ENCODE results near the gene ASB13. TPM values are rescaled to one million over a fixed set of nuclear protein-coding genes. Genes with fewer than 3 reads are reported as not detected.
A peak's percentile ranks its signal among the peaks of the same experiment; 100 is the strongest.

The ASB13 gene
- total and polyA plus RNA-seq, 7 donors = 13.2 to 52.0 (median 23.5) TPM

DNA sequence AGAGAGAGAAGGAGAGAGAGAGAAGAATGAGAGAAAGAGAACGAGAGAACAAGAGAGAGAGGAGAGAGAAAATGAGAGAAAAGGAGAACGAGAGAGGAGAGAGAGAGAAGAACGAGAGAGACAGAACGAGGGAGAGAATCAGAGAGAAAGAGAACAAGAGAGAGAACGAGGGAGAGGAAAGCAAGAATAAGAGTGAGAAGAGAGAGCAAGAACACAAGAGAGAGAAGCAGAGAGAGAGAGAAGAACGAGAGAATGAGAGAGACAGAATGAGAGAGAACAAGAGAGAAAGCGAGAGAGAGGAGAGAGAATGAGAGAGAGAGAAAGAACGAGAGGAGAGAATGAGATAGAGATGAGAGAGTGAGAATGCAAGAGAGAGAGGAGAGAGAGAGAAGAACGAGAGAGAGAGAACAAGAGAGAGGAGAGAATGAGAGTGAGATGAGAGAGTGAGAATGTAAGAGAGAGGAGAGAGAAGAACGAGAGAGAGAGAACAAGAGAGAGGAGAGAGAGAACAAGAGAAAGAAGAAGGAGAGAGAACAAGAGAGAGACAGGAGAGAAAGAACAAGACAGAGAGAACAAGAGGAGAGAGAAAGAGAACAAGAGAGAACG lies 68.2 kb downstream of the ASB13 start:
- Histone ChIP-seq H3K9me3 (no peaks in the 10 kb centered on the region), H3K27ac (no peak overlapping the region), H3K36me3 (no peaks in the 10 kb centered on the region), H3K27me3 (no peaks in the 10 kb centered on the region), H3K4me3 (no peak overlapping the region), H3K4me1 (no peaks in the 10 kb centered on the region)
- DNase-seq = no peak
- TF ChIP-seq, protein P1, sequence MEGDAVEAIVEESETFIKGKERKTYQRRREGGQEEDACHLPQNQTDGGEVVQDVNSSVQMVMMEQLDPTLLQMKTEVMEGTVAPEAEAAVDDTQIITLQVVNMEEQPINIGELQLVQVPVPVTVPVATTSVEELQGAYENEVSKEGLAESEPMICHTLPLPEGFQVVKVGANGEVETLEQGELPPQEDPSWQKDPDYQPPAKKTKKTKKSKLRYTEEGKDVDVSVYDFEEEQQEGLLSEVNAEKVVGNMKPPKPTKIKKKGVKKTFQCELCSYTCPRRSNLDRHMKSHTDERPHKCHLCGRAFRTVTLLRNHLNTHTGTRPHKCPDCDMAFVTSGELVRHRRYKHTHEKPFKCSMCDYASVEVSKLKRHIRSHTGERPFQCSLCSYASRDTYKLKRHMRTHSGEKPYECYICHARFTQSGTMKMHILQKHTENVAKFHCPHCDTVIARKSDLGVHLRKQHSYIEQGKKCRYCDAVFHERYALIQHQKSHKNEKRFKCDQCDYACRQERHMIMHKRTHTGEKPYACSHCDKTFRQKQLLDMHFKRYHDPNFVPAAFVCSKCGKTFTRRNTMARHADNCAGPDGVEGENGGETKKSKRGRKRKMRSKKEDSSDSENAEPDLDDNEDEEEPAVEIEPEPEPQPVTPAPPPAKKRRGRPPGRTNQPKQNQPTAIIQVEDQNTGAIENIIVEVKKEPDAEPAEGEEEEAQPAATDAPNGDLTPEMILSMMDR (IDR thresholded peaks at IDR 0.05) = no peak
- TF ChIP-seq EP300 (IDR thresholded peaks at IDR 0.05) (no peak), POLR2A (IDR thresholded peaks at IDR 0.05) (no peak), POLR2AphosphoS5 (IDR thresholded peaks at IDR 0.05) (no peak)
- intact Hi-C loops (cut with DNase I) = no loop called here
- 84% methylated on average over 11 of the region's 11 CpGs for whole genome bisulfite sequencing, 2 donors

- Histone ChIP-seq H3K4me1 (no peaks in the 10 kb centered on the region), H3K27ac (no peak overlapping the region), H3K36me3 (no peaks in the 10 kb centered on the region), H3K9me3 (no peaks in the 10 kb centered on the region), H3K4me3 (no peak overlapping the region), H3K27me3 (no peaks in the 10 kb centered on the region)
- TF ChIP-seq, protein P1 (IDR thresholded peaks at IDR 0.05) = no peak
- TF ChIP-seq POLR2A (IDR thresholded peaks at IDR 0.05) (no peak), EP300 (IDR thresholded peaks at IDR 0.05) (no peak), POLR2AphosphoS5 (IDR thresholded peaks at IDR 0.05) (no peak)
- WGBS, 2 donors = 87 to 90% methylated on average over 26 of the region's 26 CpGs
- no peak for DNase-seq
- intact Hi-C loops (cut with DNase I) = no loop called here
Measured at GRCh38 chr10:5596611-5597341, 69.6 kb downstream of the ASB13 start.

DNA sequence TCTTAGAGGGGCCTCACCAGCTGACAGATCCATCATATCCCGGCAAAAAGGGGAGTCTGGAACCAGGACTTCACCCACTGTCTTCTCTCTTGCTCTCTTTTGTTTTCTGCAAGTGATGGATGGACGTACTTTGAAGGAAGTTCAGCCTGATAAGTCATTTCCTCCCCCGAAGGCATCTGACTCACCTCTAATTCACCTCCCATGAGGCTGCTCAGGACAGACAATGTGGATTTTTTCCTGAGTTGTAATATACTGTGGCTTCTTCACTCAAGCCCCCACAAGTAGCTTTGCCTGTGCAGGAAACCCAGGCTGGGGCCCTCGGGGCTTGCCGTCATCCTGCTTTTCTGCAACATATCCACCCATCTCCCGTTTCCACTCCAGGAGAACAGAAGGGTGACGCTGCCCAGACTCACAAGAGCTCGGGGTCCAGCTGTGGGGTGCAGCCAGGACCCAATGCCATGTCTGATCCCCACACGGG lies 70.4 kb downstream of the ASB13 start:
- Histone ChIP-seq H3K36me3 (no peaks in the 10 kb centered on the region), H3K4me3 (no peak overlapping the region), H3K9me3 (no peaks in the 10 kb centered on the region), H3K4me1 (no peaks in the 10 kb centered on the region), H3K27me3 (no peaks in the 10 kb centered on the region), H3K27ac (no peak overlapping the region)
- 72 to 87% methylated on average over 9 of the region's 9 CpGs for WGBS, 2 donors
- DNase-seq = no peak
- TF ChIP-seq EP300 (IDR thresholded peaks at IDR 0.05) (no peak), POLR2AphosphoS5 (IDR thresholded peaks at IDR 0.05) (peak in 1 of 4 donors; percentile 8)
- intact Hi-C loops (cut with DNase I) = no loop called here

GRCh38 chr10:5595591-5595990 lies 70.8 kb downstream of the ASB13 start:
- no peaks in the 10 kb centered on the region for H3K4me1 ChIP-seq
- H3K27me3 ChIP-seq = no peaks in the 10 kb centered on the region
- DNase-seq = no peak
- WGBS, 2 donors = 68 to 79% methylated on average over 7 of the region's 7 CpGs
- intact Hi-C loops (cut with DNase I) = no loop called here
- no peaks in the 10 kb centered on the region for H3K36me3 ChIP-seq
- H3K4me3 ChIP-seq = no peak overlapping the region
- TF ChIP-seq, protein P1 (IDR thresholded peaks at IDR 0.05) = no peak
- no peak for TF ChIP-seq POLR2A (IDR thresholded peaks at IDR 0.05)
- TF ChIP-seq EP300 (IDR thresholded peaks at IDR 0.05) = no peak
- no peak for TF ChIP-seq POLR2AphosphoS5 (IDR thresholded peaks at IDR 0.05)
- H3K9me3 ChIP-seq = no peaks in the 10 kb centered on the region
- no peak overlapping the region for H3K27ac ChIP-seq

DNA sequence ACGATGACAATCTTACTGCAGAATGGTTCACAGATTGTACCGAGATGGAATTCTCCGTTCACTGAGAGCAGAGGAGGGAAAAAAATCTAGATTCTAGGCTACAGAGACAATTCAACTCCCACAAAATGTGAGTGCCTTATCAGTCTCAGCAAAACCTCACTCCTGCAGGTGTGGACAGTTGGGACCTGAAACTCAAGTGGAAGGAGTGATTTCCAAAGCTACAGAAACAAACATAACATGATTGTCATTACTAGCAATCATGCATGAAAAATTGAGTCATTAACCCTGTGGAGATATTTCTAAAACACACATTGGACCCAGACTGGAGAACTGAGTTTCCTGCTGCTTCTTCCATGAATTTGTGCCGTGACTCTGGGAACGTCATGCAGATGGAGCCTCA lies 71.3 kb downstream of the ASB13 start:
- no peak for TF ChIP-seq EP300 (IDR thresholded peaks at IDR 0.05)
- TF ChIP-seq POLR2A (IDR thresholded peaks at IDR 0.05) = no peak
- no peaks in the 10 kb centered on the region for H3K36me3 ChIP-seq
- no peaks in the 10 kb centered on the region for H3K27me3 ChIP-seq
- intact Hi-C loops (cut with DNase I) = no loop called here
- 87 to 90% methylated on average over 5 of the region's 5 CpGs for WGBS, 2 donors
- no peak overlapping the region for H3K4me3 ChIP-seq
- no peaks in the 10 kb centered on the region for H3K9me3 ChIP-seq
- H3K4me1 ChIP-seq = no peaks in the 10 kb centered on the region
- DNase-seq = no peak
- no peak overlapping the region for H3K27ac ChIP-seq

Measured in sigmoid colon (tissue), 7 donors.